Measurements from ENCODE around the gene RABL6. TPM values are rescaled to one million over a fixed set of nuclear protein-coding genes. Genes with fewer than 3 reads are reported as not detected.

Gene RABL6
- total RNA-seq, 4 donors from 2014 or later = 63.0 to 74.5 (median 71.3) TPM

GRCh38 chr9:136885950-136886578 is 78.3 kb downstream of the RABL6 start, which contains the start of gene TRAF2:
TRAF2 (plus strand) TSS chr9:136886516; CDS start chr9:136898741, 12,225 bp downstream.
- H3K4me1 ChIP-seq = peaks cover 0 to 36% (median 26%) of the 10 kb centered on the region in 4 donors
- TF ChIP-seq EP300 (IDR thresholded peaks at IDR 0.05) (no peak), POLR2A (IDR thresholded peaks at IDR 0.05) (no peak), CTCF (IDR thresholded peaks at IDR 0.05) (peak in 2 of 5 experiments; percentile 4 to 56)
- peak within 1 kb of the TSS; percentile 62 to 90 (median 86) for H3K27ac ChIP-seq
- peaks cover 0 to 14% (median 0%) of the 10 kb centered on the region in 3 donors for H3K36me3 ChIP-seq
- WGBS, 2 donors = 0 to 1% methylated on average over 35 to 58 of the region's 88 CpGs
- H3K9me3 ChIP-seq = no peaks in the 10 kb centered on the region
- H3K4me3 ChIP-seq = peak within 1 kb of the TSS; percentile 74 to 99 (median 82)
- peak; percentile 94 for DNase-seq (ENCODE audit: low spot score in 2 of 2)
- H3K27me3 ChIP-seq = no peaks in the 10 kb centered on the region

GRCh38 chr9:136886610-136887597 is 79.2 kb downstream of the RABL6 start:
- Histone ChIP-seq H3K9me3 (no peaks in the 10 kb centered on the region), H3K36me3 (peaks cover 0 to 18% (median 0%) of the 10 kb centered on the region in 3 donors), H3K27me3 (no peaks in the 10 kb centered on the region), H3K27ac (peak overlapping the region; percentile 62 to 90 (median 86)), H3K4me1 (peaks cover 0 to 32% (median 23%) of the 10 kb centered on the region in 4 donors), H3K4me3 (peak overlapping the region; percentile 74 to 99 (median 82))
- no peak for DNase-seq (ENCODE audit: low spot score in 2 of 2)
- WGBS, 2 donors = 1 to 3% methylated on average over 18 to 24 of the region's 76 CpGs
- no peak for TF ChIP-seq CTCF (IDR thresholded peaks at IDR 0.05)
- no peak for TF ChIP-seq EP300 (IDR thresholded peaks at IDR 0.05)
- TF ChIP-seq POLR2A (IDR thresholded peaks at IDR 0.05) = no peak

GRCh38 chr9:136888454-136888853 is 80.7 kb downstream of the RABL6 start:
- H3K4me3 ChIP-seq = no peak overlapping the region
- H3K36me3 ChIP-seq = peaks cover 0 to 18% (median 0%) of the 10 kb centered on the region in 3 donors
- no peak overlapping the region for H3K27ac ChIP-seq
- TF ChIP-seq POLR2A (IDR thresholded peaks at IDR 0.05) (no peak), EP300 (IDR thresholded peaks at IDR 0.05) (no peak), CTCF (IDR thresholded peaks at IDR 0.05) (no peak)
- no peaks in the 10 kb centered on the region for H3K9me3 ChIP-seq
- no peak for DNase-seq (ENCODE audit: low spot score in 2 of 2)
- H3K27me3 ChIP-seq = no peaks in the 10 kb centered on the region
- WGBS, 2 donors = 82 to 89% methylated on average over 8 of the region's 8 CpGs
- H3K4me1 ChIP-seq = peaks cover 0 to 25% (median 17%) of the 10 kb centered on the region in 4 donors

- TF ChIP-seq EP300 (IDR thresholded peaks at IDR 0.05) = no peak
- Histone ChIP-seq H3K4me1 (peaks cover 0 to 25% (median 17%) of the 10 kb centered on the region in 4 donors), H3K27me3 (no peaks in the 10 kb centered on the region), H3K4me3 (no peak overlapping the region), H3K36me3 (peaks cover 0 to 25% (median 0%) of the 10 kb centered on the region in 3 donors), H3K27ac (no peak overlapping the region), H3K9me3 (no peaks in the 10 kb centered on the region)
- no peak for DNase-seq (ENCODE audit: low spot score in 2 of 2)
- 92 to 93% methylated on average over 42 of the region's 42 CpGs for WGBS, 2 donors
Observed at GRCh38 chr9:136889858-136890257, 82.1 kb downstream of the RABL6 start.

GRCh38 chr9:136890661-136891060 is 82.9 kb downstream of the RABL6 start:
- Histone ChIP-seq H3K36me3 (peaks cover 0 to 30% (median 0%) of the 10 kb centered on the region in 3 donors), H3K9me3 (no peaks in the 10 kb centered on the region), H3K4me1 (peaks cover 0 to 20% (median 14%) of the 10 kb centered on the region in 4 donors), H3K4me3 (no peak overlapping the region), H3K27ac (no peak overlapping the region), H3K27me3 (no peaks in the 10 kb centered on the region)
- DNase-seq (ENCODE audit: low spot score in 2 of 2) = no peak
- WGBS, 2 donors = 81 to 85% methylated on average over 13 of the region's 13 CpGs
- TF ChIP-seq CTCF (IDR thresholded peaks at IDR 0.05) (no peak), EP300 (IDR thresholded peaks at IDR 0.05) (no peak), POLR2A (IDR thresholded peaks at IDR 0.05) (no peak)

Small RNAs within 50 kb of the gene (small RNA-seq; reads per million reads assigned to genes)
- gene AL355987.2 (not detected), gene ATP6V1G1P3 (not detected), gene MIR4292 (not detected), gene MIR4479 (not detected)

Other genes starting within 250 kb of the RABL6 start
- gene EGFL7, start 145.0 kb upstream of the RABL6 start, total RNA-seq = 100 to 1,000 TPM in 3 of 4 donors, 10 to 100 TPM in 1; 95.2 to 229 (median 179) TPM
- 100 to 1,000 TPM in 3 of 4 donors, 10 to 100 TPM in 1; 79.6 to 292 (median 151) TPM for gene AGPAT2, start 120.5 kb upstream of the RABL6 start, total RNA-seq
- gene DIPK1B, start 95.4 kb upstream of the RABL6 start, total RNA-seq = 10 to 100 TPM in 2 of 4 donors, 1 to 10 TPM in 2; 5.4 to 37.9 (median 15.8) TPM
- gene LCN10, start 65.0 kb upstream of the RABL6 start, total RNA-seq = 10 to 100 TPM in 2 of 4 donors, 1 to 10 TPM in 2; 7.6 to 47.5 (median 17.4) TPM
- 10 to 100 TPM; 14.2 to 70.0 (median 42.9) TPM for gene LCN6, start 59.4 kb upstream of the RABL6 start, total RNA-seq
- under 1 TPM in 1 of 4 donors, not detected in 3; 0.39 TPM for gene LCN8, start 49.7 kb upstream of the RABL6 start, total RNA-seq
- not detected for gene LCN15, start 43.4 kb upstream of the RABL6 start, total RNA-seq
- 10 to 100 TPM; 60.7 to 70.8 (median 66.9) TPM for gene TMEM141, start 16.6 kb upstream of the RABL6 start, total RNA-seq
- gene CCDC183, start 11.6 kb upstream of the RABL6 start, total RNA-seq = 1 to 10 TPM; 1.5 to 5.1 (median 4.1) TPM
- 1 to 10 TPM; 2.0 to 3.9 (median 3.7) TPM for gene AJM1, start 34.5 kb downstream of the RABL6 start, total RNA-seq
- gene PHPT1, start 41.5 kb downstream of the RABL6 start, total RNA-seq = 10 to 100 TPM; 42.6 to 71.0 (median 66.7) TPM
- 1 to 10 TPM; 1.5 to 8.1 (median 4.4) TPM for gene MAMDC4, start 44.4 kb downstream of the RABL6 start, total RNA-seq
- 100 to 1,000 TPM; 251 to 337 (median 266) TPM for gene EDF1, start 58.4 kb downstream of the RABL6 start, total RNA-seq
- gene TRAF2, start 78.6 kb downstream of the RABL6 start, total RNA-seq = 10 to 100 TPM in 3 of 4 donors, 1 to 10 TPM in 1; 5.0 to 10.8 (median 10.6) TPM
- 100 to 1,000 TPM; 138 to 227 (median 193) TPM for gene FBXW5, start 136.8 kb downstream of the RABL6 start, total RNA-seq
- gene C8G, start 137.3 kb downstream of the RABL6 start, total RNA-seq = 1 to 10 TPM in 2 of 4 donors, not detected in 2; 3.3 to 5.1 TPM
- gene LCN12, start 144.3 kb downstream of the RABL6 start, total RNA-seq = 10 to 100 TPM in 2 of 4 donors, 1 to 10 TPM in 2; 2.4 to 16.8 (median 7.8) TPM
- gene PTGDS, start 169.6 kb downstream of the RABL6 start, total RNA-seq = 1,000 to 10,000 TPM; 1,059 to 8,972 (median 6,550) TPM
- gene LCNL1, start 175.0 kb downstream of the RABL6 start, total RNA-seq = 10 to 100 TPM; 14.7 to 86.3 (median 64.3) TPM
- 100 to 1,000 TPM in 1 of 4 donors, 10 to 100 TPM in 3; 65.7 to 142 (median 68.9) TPM for gene PAXX, start 184.5 kb downstream of the RABL6 start, total RNA-seq
- 100 to 1,000 TPM in 1 of 4 donors, 10 to 100 TPM in 2, 1 to 10 TPM in 1; 1.2 to 120 (median 38.0) TPM for gene CLIC3, start 188.6 kb downstream of the RABL6 start, total RNA-seq
- gene ABCA2, start 220.3 kb downstream of the RABL6 start, total RNA-seq = 100 to 1,000 TPM; 136 to 291 (median 196) TPM
- under 1 TPM in 1 of 4 donors, not detected in 3; 0.60 TPM for gene FUT7, start 224.1 kb downstream of the RABL6 start, total RNA-seq
- 100 to 1,000 TPM in 3 of 4 donors, 10 to 100 TPM in 1; 80.6 to 269 (median 182) TPM for gene NPDC1, start 238.2 kb downstream of the RABL6 start, total RNA-seq
- gene ENTPD2, start 246.1 kb downstream of the RABL6 start, total RNA-seq = 10 to 100 TPM in 3 of 4 donors, 1 to 10 TPM in 1; 7.0 to 21.0 (median 18.1) TPM